Fibroblast of peridontal ligament (primary cell): Measurements from ENCODE around the gene RASD1.
"Not testable (repeated sequence)": the region's sequence is repeated elsewhere in the genome, so short reads cannot be mapped to it uniquely, and the experiment has no call there.

ENCODE experiments used
- DNase-seq: peaks from one replicate; pipeline ENCODE4 v3.0.0-alpha.2; 2010; ENCODE audit errors: extremely low read depth

The RASD1 gene

GRCh38 chr17:17469358-17469757, 26.8 kb downstream of the RASD1 start:
- no peak for DNase-seq

- no peak for DNase-seq
These were observed 27.8 kb downstream of the RASD1 start for GRCh38 chr17:17468217-17469010.

GRCh38 chr17:17467720-17468119, 28.5 kb downstream of the RASD1 start:
- no peak for DNase-seq

- DNase-seq = no peak
These were observed 29.2 kb downstream of the RASD1 start for GRCh38 chr17:17467016-17467415.

GRCh38 chr17:17466511-17466910, 29.7 kb downstream of the RASD1 start:
- no peak for DNase-seq

GRCh38 chr17:17465878-17466277, 30.3 kb downstream of the RASD1 start:
- DNase-seq = not testable (repeated sequence)

GRCh38 chr17:17463821-17464220, 32.4 kb downstream of the RASD1 start:
- DNase-seq = no peak

GRCh38 chr17:17462048-17462824, 34.0 kb downstream of the RASD1 start:
- no peak for DNase-seq

- no peak for DNase-seq
These were observed 36.2 kb downstream of the RASD1 start for GRCh38 chr17:17460038-17460437.

- no peak for DNase-seq
These were observed 38.5 kb downstream of the RASD1 start for GRCh38 chr17:17457680-17458079.

- no peak for DNase-seq
These were observed 39.9 kb downstream of the RASD1 start for GRCh38 chr17:17456251-17456650.

- no peak for DNase-seq
These were observed 41.0 kb downstream of the RASD1 start for GRCh38 chr17:17455173-17455572.

GRCh38 chr17:17454700-17455099, 41.5 kb downstream of the RASD1 start:
- not testable (repeated sequence) for DNase-seq

GRCh38 chr17:17454276-17454675, 41.9 kb downstream of the RASD1 start:
- no peak for DNase-seq

- DNase-seq = no peak
These were observed 43.1 kb downstream of the RASD1 start for GRCh38 chr17:17453088-17453487.

- DNase-seq = no peak
These were observed 47.5 kb downstream of the RASD1 start for GRCh38 chr17:17448723-17449122.

- DNase-seq = no peak
These were observed 48.1 kb downstream of the RASD1 start for GRCh38 chr17:17448076-17448475.

- no peak for DNase-seq
These were observed 48.9 kb downstream of the RASD1 start for GRCh38 chr17:17447264-17447663.

GRCh38 chr17:17446666-17447155, 49.5 kb downstream of the RASD1 start:
- no peak for DNase-seq

GRCh38 chr17:17445925-17446665, 50.1 kb downstream of the RASD1 start:
- peak; percentile 86 for DNase-seq

- DNase-seq = no peak
These were observed 50.8 kb downstream of the RASD1 start for GRCh38 chr17:17445296-17445924.
